ENCODE data around the gene EXOC3L1.
A peak's percentile ranks its signal among the peaks of the same experiment; 100 is the strongest.

Gene EXOC3L1

DNA sequence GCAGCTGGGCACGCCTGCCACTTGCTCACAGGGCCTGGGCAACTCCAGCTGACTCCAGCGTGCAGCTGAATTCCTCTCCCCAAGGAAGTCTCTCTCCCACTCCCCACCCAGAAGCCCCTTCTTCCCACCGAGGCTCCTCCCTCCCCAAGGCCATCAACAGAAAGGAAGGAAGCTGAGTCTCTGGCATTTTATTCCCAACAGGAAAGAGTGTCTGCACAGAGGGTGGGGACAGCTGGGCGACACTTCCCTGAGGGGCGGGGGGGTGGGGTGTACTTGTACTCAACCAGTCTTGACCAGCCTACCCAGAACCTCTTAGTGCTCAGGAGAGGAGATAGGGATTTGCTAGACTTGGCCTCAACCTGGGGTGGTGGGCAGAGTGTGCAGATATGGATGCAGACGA lies at the start of gene EXOC3L1:
Gene EXOC3L1 (minus strand): TSS at position 96 of the 400 bp plus-strand sequence. CDS start 460 bp downstream, outside the sequence.
- no peak for DNase-seq (ENCODE audit: low read depth in 2 of 2)

GRCh38 chr16:67238806-67239470 lies 49.0 kb upstream of the EXOC3L1 start:
- DNase-seq (ENCODE audit: low read depth in 2 of 2) = no peak

- DNase-seq (ENCODE audit: low read depth in 2 of 2) = no peak
Measured at GRCh38 chr16:67238278-67238575, 48.3 kb upstream of the EXOC3L1 start.

DNA sequence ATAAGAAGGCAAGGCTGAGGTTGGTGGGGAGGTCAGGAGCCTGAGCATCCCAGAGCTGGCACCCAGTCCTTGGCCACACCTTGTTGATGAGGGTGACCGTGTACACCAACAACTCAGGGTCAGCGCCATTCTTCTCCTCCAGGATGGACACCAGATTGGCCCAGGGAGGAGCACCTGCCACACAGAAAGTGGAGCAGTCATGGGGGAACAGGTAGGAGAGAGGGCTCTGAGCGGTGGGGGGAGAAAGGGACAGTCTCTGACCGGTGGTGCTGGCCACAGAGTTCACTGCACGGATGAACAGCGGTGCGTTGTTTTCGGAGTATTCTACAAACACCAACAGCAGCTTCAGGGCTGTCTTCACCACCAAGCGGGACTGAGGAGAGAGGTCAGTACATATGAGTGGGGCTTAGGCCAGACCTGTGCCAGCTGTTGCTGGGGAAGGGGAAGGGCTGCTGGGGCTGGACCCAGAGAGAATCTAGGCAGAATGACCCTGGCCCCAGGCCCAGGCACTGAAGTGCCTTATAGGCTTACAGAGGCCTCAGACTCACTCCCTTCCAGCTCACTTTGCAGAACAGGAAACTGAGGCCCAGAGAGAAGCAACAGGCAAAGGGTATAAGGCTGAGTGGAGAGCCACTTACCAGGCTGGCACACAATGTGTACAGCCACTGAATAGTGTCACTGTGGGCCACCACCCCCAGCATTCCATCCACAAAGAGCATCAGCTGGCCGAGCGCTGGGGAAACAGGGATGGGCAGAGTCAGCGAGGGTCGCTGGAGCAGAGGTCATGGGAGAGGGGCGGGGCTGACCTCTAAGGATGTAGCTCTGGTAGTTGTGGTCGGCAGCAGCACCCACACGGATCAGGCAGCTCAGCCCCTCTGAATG lies 47.7 kb upstream of the EXOC3L1 start:
- DNase-seq (ENCODE audit: low read depth in 2 of 2) = no peak

DNA sequence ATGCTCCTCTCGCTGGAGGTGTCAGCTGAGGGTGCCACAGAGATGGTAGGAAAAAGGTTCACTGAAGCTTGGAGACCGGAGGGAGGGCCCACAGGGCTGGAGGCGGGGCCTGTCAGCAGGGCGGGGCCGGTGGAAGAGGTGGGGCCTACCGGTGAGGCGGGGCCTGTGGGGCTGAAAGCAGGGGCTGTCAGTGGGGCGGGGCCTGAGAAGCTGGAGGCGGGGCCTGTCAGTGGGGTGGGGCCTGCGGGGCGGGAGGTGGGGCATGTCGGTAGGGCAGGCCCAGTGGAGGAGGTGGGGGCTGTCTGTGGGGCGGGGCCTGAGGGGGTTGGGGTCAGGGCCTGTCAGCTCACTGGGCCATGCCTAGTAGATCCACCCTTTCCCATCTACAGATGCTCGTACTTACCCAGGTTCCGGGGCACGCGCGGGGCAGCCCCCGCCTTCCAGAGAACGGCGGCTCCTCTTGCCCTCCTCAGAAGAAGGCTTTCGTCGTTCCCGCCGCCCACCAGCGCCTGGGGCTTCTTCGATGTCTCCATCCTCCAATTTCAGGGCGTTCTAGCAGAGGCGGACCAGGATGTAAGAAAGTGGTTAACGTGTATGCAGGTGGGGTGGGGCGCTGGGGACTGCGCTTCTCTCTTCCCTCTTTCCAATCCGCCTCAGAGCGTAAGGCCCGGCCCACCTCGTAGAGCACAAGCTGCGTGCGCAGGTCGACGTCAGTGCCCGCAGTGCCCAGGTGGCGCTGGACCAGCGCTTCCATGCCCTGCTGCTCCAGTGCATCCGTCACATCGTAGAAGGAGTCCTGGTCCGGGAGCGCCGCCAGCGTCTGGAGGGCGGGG lies 46.8 kb upstream of the EXOC3L1 start:
- DNase-seq (ENCODE audit: low read depth in 2 of 2) = peak; percentile 45 to 64

GRCh38 chr16:67235816-67236562 lies 46.1 kb upstream of the EXOC3L1 start:
- no peak for DNase-seq (ENCODE audit: low read depth in 2 of 2)

DNA sequence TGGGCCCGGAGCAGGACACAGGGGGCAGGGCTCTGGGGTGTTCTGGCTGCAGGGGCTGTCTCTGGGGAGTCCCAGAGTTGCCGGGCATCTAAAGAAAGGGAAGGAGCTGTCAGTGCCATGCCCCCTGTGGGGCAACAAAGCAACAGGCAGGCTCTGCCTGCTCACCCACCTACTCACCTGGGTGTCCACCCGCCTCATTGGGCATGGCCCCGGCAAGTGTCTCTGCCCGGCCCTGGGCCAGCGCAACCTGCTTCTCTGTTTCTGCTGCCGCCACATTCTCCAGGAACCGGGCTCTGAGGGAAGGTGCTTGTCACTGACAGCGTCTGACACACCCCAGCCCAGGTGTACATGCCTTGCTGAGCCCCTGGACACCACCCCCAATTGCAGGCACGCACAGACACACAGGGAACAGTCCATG lies 44.3 kb upstream of the EXOC3L1 start:
- no peak for DNase-seq (ENCODE audit: low read depth in 2 of 2)

DNA sequence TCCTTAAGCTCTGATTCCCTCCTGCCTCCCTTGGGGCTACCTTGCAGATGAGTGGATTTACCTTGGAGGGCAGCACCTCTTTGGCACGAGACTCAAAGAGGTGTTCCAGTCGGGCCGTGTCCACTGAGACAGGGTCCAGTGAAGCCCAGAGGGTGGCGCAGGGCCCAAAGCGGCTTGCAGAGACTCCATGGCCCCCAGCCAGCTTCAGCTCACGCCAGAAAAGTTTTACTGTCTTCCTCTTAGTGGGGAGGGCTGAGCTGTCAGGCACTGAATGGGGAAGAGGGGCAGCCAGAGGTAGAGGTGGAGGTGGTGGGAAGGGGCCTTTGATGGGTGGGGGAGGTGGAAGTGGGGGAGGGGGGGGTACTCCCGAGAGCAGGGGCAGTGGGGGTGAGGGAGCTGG lies 43.7 kb upstream of the EXOC3L1 start:
- DNase-seq (ENCODE audit: low read depth in 2 of 2) = no peak

- no peak for DNase-seq (ENCODE audit: low read depth in 2 of 2)
Measured at GRCh38 chr16:67230809-67231660, 41.1 kb upstream of the EXOC3L1 start.

- no peak for DNase-seq (ENCODE audit: low read depth in 2 of 2)
Measured at GRCh38 chr16:67229906-67230808, 40.2 kb upstream of the EXOC3L1 start.

- DNase-seq (ENCODE audit: low read depth in 2 of 2) = no peak
Measured at GRCh38 chr16:67228905-67229304, 39.0 kb upstream of the EXOC3L1 start.

- DNase-seq (ENCODE audit: low read depth in 2 of 2) = no peak
Measured at GRCh38 chr16:67228034-67228785, 38.3 kb upstream of the EXOC3L1 start.

- DNase-seq (ENCODE audit: low read depth in 2 of 2) = no peak
Measured at GRCh38 chr16:67227567-67227921, 37.6 kb upstream of the EXOC3L1 start.

DNA sequence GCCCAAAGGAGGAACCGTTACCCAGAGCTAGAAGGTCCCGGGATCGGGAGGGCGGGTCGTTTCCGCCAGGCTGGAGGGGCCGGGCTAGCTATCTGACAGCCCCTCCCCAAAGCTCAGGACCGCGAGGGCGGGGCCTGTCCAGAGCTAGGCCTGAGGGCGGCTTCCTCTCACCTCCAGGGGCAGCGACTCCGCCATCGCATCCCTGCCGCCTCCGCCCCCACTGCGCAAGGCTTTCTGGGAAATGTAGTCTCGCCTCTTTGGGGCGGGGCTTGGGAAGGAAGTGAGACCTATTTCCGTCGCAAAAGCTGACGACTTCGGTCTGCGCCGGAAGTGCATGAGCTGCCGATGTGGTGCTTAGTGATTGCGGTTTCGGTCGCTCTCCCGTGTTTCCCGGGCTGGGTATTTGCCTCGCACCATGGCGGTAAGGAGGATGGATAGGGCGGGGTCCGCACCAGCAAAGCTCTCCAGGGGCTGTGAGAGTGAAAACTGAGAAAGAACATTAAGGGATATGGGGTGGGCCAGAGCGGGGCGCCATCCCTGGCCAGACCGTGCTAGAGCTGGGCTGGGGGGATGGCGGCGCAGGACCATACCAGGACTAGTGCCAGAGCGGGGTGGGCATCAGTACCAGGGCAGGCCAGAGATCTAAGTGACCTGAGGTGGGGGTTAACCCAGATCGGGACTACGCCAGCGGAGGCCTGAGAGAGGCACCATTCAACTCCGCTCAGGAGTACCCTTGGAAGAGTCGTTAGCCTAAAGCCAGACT lies 37.0 kb upstream of the EXOC3L1 start, which contains the start of gene TMEM208:
Gene TMEM208 (plus strand): TSS at position 327 of the 763 bp plus-strand sequence. CDS start 89 bp downstream, at position 416.
- peak; percentile 92 to 97 for DNase-seq (ENCODE audit: low read depth in 2 of 2)

DNA sequence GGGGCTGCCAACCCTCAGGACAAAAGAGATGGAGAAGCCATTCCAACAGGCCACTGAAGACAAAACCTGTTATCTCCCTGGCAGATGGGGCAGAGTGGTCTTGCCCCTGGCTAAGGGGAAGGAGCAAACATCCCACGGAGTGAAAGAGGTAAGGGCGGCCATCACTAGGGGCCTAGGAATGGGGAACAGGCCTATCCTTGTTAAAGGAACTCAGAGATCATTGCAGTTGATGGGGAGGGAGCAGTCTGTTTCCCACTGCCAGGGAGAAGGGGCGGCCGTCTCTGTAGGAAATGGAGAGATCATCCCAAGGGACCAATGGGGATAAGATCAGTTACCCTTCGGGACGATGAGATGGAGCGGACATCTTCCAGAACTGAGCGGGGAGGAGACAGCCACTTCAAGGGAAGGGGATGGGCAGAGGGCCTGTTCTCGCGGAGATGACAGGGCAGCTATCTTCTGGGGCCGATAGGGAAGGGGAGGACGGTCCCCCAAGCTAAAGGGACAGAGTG lies 36.4 kb upstream of the EXOC3L1 start:
- no peak for DNase-seq (ENCODE audit: low read depth in 2 of 2)

DNA sequence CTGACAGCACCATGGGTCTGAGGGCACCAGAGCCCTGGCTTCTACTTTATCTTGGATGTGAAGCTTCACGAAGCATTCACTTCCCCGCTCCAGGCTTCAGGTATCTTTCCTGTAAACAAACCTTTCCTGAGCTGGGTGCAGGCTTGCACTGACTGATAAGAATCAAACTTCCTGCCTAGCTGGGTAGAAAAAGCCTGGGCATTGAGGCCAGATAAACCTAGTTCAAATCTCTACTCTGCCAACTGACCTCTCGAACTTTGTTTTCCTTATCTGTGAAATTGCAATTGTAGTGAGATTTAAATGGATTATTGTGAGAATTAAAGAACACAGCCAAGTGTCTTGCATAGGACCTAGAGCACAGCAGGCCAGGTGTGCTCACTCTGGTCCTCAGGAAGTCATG lies 34.1 kb upstream of the EXOC3L1 start:
- no peak for DNase-seq (ENCODE audit: low read depth in 2 of 2)

- no peak for DNase-seq (ENCODE audit: low read depth in 2 of 2)
Measured at GRCh38 chr16:67216612-67217490, 26.9 kb upstream of the EXOC3L1 start.

All from stimulated activated CD4-positive, alpha-beta T cell treated with anti-CD3 and anti-CD28 coated beads, Interleukin-1b, Interleukin-23, amount 100 ng/mL, for 1 hour (primary cell).